ENCODE results near the gene TGIF2. TPM values are rescaled to one million over a fixed set of nuclear protein-coding genes. Genes with fewer than 3 reads are reported as not detected.

TGIF2 gene
- total and polyA plus RNA-seq, 2 of the 4 experiments (the other 2 are of a cell fraction) = 9.7 to 12.7 TPM

GRCh38 chr20:36563374-36563773 is 10.0 kb upstream of the TGIF2 start:
- in situ Hi-C loops (cut with MboI; ENCODE audit: low sequenced_read_pairs) = no loop called here
- Histone ChIP-seq H3K56ac (ENCODE audit: extremely low read depth, insufficient read depth, low read length) (no peak overlapping the region), H3K79me1 (ENCODE audit: low read depth in 1 of 2, low read length in 2 of 2) (no peaks in the 10 kb centered on the region), H3K27ac (ENCODE audit: insufficient read depth, low read length) (no peak overlapping the region), H3K18ac (ENCODE audit: low read depth, low read length) (no peak overlapping the region), H3K9me1 (ENCODE audit: insufficient read depth, low read length) (peaks cover 4% of the 10 kb centered on the region; the same call in 1 of the 2 replicates), H2BK15ac (ENCODE audit: low read depth, low read length) (no peak overlapping the region), H2BK5ac (ENCODE audit: low read depth, low read length, poor library complexity, severe bottlenecking) (no peak overlapping the region), H2BK20ac (ENCODE audit: low read depth, low read length) (no peak overlapping the region), H4K8ac (ENCODE audit: low read depth in 2 of 2, low read length in 2 of 2) (no peak overlapping the region), H3K27me3 (ENCODE audit: control insufficient read depth, insufficient read depth, low read length) (no peaks in the 10 kb centered on the region), H2AFZ (replicated peaks; ENCODE audit: low read length, poor library complexity) (no peak overlapping the region), H3K14ac (replicated peaks; ENCODE audit: low read depth, low read length) (no peak overlapping the region), H2AK5ac (ENCODE audit: low read depth, low read length) (no peak overlapping the region), H3K36me3 (ENCODE audit: control insufficient read depth, insufficient read depth, low read length) (no peaks in the 10 kb centered on the region), H3K4me1 (ENCODE audit: control insufficient read depth, insufficient read depth, low read length) (no peaks in the 10 kb centered on the region), H3K4me3 (ENCODE audit: insufficient read depth, low read depth, low read length) (no peak overlapping the region), H2AK9ac (replicated peaks; ENCODE audit: low read depth, low read length, poor library complexity) (no peak overlapping the region), H2BK120ac (ENCODE audit: low read depth, low read length) (no peak overlapping the region), H3K9ac (ENCODE audit: low read depth, low read length) (no peak overlapping the region), H3K9me3 (ENCODE audit: control insufficient read depth, insufficient read depth, low read length) (peaks cover 6% of the 10 kb centered on the region), H3K23ac (ENCODE audit: low read depth, low read length) (no peak overlapping the region), H3K4ac (ENCODE audit: low read depth, low read length) (no peak overlapping the region), H4K5ac (ENCODE audit: low read depth, low read length) (no peak overlapping the region), H3K4me2 (ENCODE audit: low read depth, low read length) (no peak overlapping the region), H4K20me1 (ENCODE audit: insufficient read depth, low read length) (no peaks in the 10 kb centered on the region), H4K91ac (ENCODE audit: insufficient read depth, low read depth, low read length) (no peak overlapping the region)
- ATAC-seq (ENCODE audit: low read depth) = no peak
- intact Hi-C loops (cut with micrococcal nuclease) = no loop called here
- TF ChIP-seq MAZ (IDR thresholded peaks at IDR 0.05; ENCODE audit: borderline replicate concordance, low read depth, low read length) (no peak), RCOR1 (IDR thresholded peaks at IDR 0.05; ENCODE audit: insufficient replicate concordance, low read length) (no peak), RFX5 (IDR thresholded peaks at IDR 0.05; ENCODE audit: low read depth, low read length) (no peak), ELK1 (IDR thresholded peaks at IDR 0.05; ENCODE audit: borderline replicate concordance, low read depth, low read length) (no peak), MXI1 (IDR thresholded peaks at IDR 0.05; ENCODE audit: borderline replicate concordance, low read depth, low read length) (no peak), CHD1 (IDR thresholded peaks at IDR 0.05; ENCODE audit: low read depth, low read length) (no peak), SMC3 (IDR thresholded peaks at IDR 0.05; ENCODE audit: low read depth, low read length) (no peak), FOS (IDR thresholded peaks at IDR 0.05; ENCODE audit: low read depth, low read length) (no peak), CEBPB (IDR thresholded peaks at IDR 0.05; ENCODE audit: low read depth, low read length) (no peak), NFE2L2 (IDR thresholded peaks at IDR 0.05; ENCODE audit: low read depth, low read length) (no peak), BHLHE40 (IDR thresholded peaks at IDR 0.05; ENCODE audit: low read depth, low read length) (no peak), RAD21 (IDR thresholded peaks at IDR 0.05; ENCODE audit: low read length) (no peak), CTCF (conservative IDR thresholded peaks at IDR 0.05; ENCODE audit: low read depth, low read length) (no peak)
- dilution Hi-C loops (cut with HindIII; ENCODE audit: low sequenced_read_pairs, unreplicated experiment) = no loop called here
- no peak for DNase-seq
- CTCF ChIA-PET = no interaction called here
- BruUV-seq (replicated peaks) = no TSS peak
- POLR2A ChIA-PET (ENCODE audit: unreplicated experiment) = no interaction called here
- WGBS, 2 experiments (ENCODE audit: extremely low coverage in 2 of 2, insufficient read length in 1 of 2) = no CpG with 5 or more reads among the region's 1 CpG

Data from IMR-90 (cell line).